ENCODE results near the gene MBP.

The MBP gene

DNA sequence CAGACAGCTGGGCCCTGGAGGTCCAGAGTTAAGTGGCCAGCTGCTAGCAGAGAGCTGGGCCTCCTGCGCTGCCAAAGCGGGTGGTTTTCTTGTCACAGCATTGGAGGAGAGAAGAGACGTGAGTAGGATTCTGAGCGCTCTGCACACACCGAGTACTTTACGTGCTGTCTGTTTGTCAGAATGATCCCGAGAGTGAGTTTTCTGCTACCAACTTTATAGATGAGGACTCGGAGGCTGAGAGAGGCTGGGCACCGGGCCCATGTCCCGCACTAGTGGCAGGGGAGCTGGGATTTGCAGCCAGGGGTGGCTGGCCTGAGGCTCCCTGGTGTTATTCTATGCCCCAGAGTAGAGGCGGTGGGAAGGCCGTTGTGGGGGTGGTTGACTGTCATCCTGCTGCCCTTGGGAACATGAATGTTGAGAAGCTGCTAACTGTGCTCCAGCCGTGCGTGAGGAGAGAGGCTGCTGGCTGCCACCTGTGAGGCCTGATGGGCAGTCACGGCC, 36.3 kb upstream of the MBP start:
- H3K27ac ChIP-seq: no peak overlapping the region
- TF ChIP-seq ZFX (IDR thresholded peaks at IDR 0.05): no peak
- TF ChIP-seq, protein P1, sequence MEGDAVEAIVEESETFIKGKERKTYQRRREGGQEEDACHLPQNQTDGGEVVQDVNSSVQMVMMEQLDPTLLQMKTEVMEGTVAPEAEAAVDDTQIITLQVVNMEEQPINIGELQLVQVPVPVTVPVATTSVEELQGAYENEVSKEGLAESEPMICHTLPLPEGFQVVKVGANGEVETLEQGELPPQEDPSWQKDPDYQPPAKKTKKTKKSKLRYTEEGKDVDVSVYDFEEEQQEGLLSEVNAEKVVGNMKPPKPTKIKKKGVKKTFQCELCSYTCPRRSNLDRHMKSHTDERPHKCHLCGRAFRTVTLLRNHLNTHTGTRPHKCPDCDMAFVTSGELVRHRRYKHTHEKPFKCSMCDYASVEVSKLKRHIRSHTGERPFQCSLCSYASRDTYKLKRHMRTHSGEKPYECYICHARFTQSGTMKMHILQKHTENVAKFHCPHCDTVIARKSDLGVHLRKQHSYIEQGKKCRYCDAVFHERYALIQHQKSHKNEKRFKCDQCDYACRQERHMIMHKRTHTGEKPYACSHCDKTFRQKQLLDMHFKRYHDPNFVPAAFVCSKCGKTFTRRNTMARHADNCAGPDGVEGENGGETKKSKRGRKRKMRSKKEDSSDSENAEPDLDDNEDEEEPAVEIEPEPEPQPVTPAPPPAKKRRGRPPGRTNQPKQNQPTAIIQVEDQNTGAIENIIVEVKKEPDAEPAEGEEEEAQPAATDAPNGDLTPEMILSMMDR (conservative IDR thresholded peaks at IDR 0.05): no peak

DNA sequence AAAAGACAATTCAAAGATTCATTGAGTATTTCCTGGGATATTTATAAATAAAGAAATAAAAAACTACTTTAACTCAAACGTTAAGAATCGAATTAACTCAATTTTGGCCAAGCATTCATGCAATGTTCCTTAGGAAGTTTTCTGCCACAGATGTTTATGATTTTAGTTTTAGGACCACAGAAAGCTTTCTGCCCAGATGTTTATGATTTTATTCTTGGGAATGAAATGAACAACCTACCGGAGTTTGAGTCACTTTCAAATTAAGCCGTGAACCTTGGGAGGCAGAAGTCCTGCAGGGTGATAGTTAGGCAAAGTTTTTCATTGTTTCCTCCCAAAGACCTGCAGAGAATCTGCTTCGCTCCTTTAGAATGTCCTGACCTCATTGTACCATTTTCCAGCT, 34.7 kb upstream of the MBP start:
- no peak overlapping the region for H3K27ac ChIP-seq
- no peak for TF ChIP-seq ZFX (IDR thresholded peaks at IDR 0.05)
- TF ChIP-seq, protein P1 (conservative IDR thresholded peaks at IDR 0.05): no peak

DNA sequence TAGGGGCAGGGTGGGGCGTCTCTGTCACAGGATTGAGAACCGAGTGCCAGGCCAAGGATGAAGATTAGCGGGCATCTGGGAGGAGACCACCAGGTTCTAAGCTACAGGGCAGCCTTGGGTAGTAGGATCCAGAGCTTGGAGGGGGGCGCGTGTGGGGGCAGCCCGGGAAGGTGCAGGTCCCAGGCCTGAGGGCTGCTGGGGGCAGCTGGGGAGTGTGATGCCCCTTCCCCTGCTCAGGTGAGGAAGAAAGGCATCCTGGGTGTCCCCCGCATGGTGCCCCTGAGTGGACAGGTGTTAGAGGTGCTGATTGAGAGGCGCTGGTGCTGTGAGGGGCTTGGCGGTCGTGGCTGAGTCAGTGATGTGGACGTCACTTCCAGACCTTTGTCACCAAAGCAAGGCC, 33.9 kb upstream of the MBP start:
- H3K27ac ChIP-seq: no peak overlapping the region
- no peak for TF ChIP-seq ZFX (IDR thresholded peaks at IDR 0.05)
- TF ChIP-seq, protein P1 (conservative IDR thresholded peaks at IDR 0.05): no peak

DNA sequence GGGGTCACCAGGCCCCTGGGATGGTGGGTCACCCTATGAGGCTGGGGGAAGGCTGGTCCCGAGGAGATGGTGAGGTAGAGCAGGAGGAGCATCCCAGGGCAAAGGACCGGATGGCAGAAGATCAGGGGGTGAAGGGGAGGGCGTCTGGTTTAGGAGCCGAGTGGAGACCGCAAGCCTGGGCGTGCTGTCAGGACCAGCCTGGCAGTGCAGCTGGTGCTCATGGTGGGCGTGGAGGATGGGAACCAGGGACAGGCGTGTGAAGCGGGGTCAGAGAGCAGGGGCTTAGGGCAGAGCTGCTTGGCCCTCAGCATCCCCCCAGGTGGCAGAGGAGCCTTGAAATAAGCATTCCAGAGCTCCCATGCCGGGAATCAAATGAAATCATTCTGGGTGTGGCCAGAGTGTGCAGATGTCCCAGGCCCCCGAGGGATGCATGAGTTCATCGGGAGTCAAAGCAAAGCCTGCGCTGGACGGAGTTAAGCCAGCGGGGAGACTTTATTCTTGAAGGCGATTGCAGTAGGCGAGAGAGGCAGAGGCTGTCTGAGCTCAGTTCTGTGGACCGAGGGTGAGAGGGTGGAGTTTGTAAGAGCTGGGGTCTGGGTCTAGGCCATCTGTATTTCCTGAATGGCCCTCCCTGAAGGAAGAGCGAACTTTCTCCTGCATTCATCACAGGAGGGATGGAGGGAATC, 33.1 kb upstream of the MBP start:
- TF ChIP-seq, protein P1 (conservative IDR thresholded peaks at IDR 0.05): no peak
- no peak for TF ChIP-seq ZFX (IDR thresholded peaks at IDR 0.05)
- H3K27ac ChIP-seq: no peak overlapping the region

DNA sequence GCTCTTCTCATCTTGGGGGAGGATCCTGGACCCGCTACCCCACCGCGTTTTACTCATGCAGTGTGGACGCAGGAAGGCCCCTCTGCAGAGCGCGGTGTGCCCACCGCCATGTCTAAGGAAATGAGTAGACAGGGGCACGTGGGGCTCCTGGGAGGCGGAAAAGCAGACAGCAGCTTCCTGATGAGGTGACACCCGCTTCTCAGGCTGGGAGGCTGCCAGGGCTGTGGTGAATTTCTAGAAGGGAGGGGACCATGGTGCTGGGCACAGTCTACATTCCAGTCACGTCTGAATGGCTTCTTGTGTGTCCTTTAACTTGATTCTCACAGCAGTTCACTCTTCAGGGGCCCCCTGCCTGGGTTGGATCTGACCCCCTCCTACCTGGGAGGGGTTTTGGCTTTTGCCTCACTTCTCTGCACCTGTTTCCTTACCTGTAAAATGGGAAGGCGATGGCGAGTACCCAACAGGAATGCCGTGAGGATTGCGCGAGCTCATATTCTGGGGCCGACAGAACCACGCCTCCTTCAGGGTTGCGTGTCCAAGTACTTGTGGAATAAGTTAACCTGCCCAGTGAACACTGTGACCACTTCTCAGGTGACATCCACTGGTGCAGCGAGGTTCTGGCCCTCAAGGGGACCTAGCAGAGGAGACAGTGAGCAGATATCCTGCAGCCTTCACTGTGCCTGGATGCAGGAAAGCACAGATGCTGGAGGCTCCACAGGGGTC, 32.3 kb upstream of the MBP start:
- TF ChIP-seq, protein P1 (conservative IDR thresholded peaks at IDR 0.05): no peak
- no peak for TF ChIP-seq ZFX (IDR thresholded peaks at IDR 0.05)
- no peak overlapping the region for H3K27ac ChIP-seq

DNA sequence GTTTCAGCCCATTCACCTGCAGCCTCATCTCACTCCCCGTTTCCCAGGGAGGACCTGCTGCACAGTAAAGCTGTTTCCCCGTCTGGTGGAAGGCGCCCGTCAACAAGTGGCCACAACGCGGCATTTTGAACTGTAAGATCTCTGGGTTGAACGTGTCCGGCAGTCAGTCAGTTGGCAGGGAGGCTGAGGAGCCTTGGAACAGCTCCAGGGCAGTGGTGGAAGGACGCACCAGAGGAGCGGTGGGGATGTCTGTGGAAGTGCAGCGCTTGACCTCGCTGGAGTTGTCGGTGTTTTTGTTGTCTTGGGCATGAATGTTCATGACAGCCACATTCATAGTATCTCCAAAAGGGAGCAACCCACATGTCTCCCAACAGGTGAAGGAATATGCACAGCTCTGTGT, 31.4 kb upstream of the MBP start:
- TF ChIP-seq, protein P1 (conservative IDR thresholded peaks at IDR 0.05): no peak
- TF ChIP-seq ZFX (IDR thresholded peaks at IDR 0.05): no peak

DNA sequence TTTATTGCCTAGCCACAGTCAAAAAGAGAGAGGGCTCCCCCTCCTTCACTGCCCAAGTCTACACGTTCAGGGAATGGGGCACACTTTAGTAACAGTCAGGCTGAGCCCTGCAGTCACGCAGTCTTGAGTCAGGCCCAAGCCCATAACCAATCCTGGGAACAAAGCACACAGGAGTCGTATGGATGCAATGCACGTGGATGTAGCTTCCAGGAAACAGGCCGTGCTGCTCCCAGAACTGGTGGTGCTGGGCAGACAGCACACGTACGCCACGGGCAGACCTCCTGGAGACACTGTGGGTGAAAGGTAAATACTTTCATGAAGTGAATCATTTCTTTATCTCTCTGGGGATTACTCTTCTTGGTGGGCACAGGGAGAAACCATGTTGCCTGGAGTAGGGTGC, 30.0 kb upstream of the MBP start:
- no peak for TF ChIP-seq ZFX (IDR thresholded peaks at IDR 0.05)
- TF ChIP-seq, protein P1 (conservative IDR thresholded peaks at IDR 0.05): no peak
- H3K27ac ChIP-seq: no peak overlapping the region

More for the DNA sequence above, 31.4 kb upstream of the MBP start:
- no peak overlapping the region for H3K27ac ChIP-seq

Measured in C4-2B (cell line).